GM12874 (cell line): ENCODE data around the gene SPATS1.

Experiments used
- CTCF ChIP-seq: IDR thresholded peaks from 2 replicates; pipeline ENCODE4 v1.5.1; 2011; ENCODE audit warnings: low read depth, mild to moderate bottlenecking, control low read depth, low read length, moderate library complexity; ENCODE audit not compliant: insufficient read depth

Gene SPATS1

GRCh38 chr6:44375071-44375470 lies 32.6 kb downstream of the SPATS1 start:
- TF ChIP-seq CTCF: no peak

- no peak for TF ChIP-seq CTCF
Measured at GRCh38 chr6:44377484-44377883, 35.0 kb downstream of the SPATS1 start.

- TF ChIP-seq CTCF: no peak
Measured at GRCh38 chr6:44377971-44378370, 35.5 kb downstream of the SPATS1 start.

GRCh38 chr6:44381739-44382138 lies 39.3 kb downstream of the SPATS1 start:
- TF ChIP-seq CTCF: no peak

GRCh38 chr6:44386364-44386928 lies 44.0 kb downstream of the SPATS1 start:
- no peak for TF ChIP-seq CTCF

GRCh38 chr6:44386929-44387345 lies 44.5 kb downstream of the SPATS1 start:
- no peak for TF ChIP-seq CTCF

GRCh38 chr6:44387346-44388134 lies 45.1 kb downstream of the SPATS1 start, which contains the start of gene CDC5L:
TSS of gene CDC5L (plus strand) at chr6:44387706. CDS start at chr6:44387824, 118 bp downstream.
- TF ChIP-seq CTCF: no peak
